ENCODE data around the gene VAV2.

DNA sequence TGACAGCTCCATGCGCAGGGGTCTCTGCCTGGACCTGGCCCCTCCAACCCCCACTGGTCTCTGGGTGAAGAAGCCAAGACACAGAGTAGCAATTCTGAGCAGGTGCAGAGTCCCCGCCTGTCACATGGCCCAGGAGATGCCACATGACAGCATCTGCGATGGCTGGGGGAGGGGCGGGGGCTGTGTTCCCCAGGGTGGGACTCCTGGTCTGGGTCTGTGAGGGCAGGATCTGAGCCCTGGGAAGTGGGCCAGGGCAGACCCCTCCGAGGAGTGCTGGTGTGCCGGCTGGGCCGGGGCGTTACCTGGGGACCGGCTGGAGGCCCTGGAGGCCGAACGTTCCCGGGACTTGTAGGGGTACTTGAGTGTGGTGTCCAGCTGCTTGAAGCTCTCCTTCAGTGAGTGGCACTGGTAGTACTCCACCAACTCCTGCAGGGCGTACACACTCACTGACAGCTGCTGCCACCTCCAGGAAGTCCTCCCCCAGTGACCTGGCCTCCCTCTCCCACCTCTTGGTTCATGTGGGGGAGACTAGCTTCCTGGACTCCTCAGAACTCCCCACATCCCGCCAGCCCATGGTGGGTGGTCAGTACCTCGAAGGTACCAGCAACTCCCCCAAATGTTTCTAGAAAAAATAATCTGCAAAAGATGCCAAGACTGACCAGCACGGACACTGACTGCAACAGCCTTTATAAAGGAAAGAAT is 221.9 kb downstream of the VAV2 start:
- TF ChIP-seq EZH2 (IDR thresholded peaks at IDR 0.05; ENCODE audit: low read depth, unreplicated experiment) = no peak
- TF ChIP-seq ZNF114 (CRISPR knock-in tag; IDR thresholded peaks at IDR 0.05) = no peak
- TF ChIP-seq CTCF (conservative IDR thresholded peaks at IDR 0.05; ENCODE audit: low read depth in 2 of 2) = no peak
- TF ChIP-seq EZH2phosphoT487 (IDR thresholded peaks at IDR 0.05; ENCODE audit: unreplicated experiment) = no peak

All from GM23338 (cell line).